Measurements from ENCODE around the gene SRSF5. TPM values are rescaled to one million over a fixed set of nuclear protein-coding genes. Genes with fewer than 3 reads are reported as not detected.

The SRSF5 gene
- total RNA-seq, 1 donor, result 157 TPM

- Histone ChIP-seq H3K9me3 (ENCODE audit: low read depth, low read length) (no peaks in the 10 kb centered on the region), H3K4me1 (ENCODE audit: insufficient read depth, low read length) (no peaks in the 10 kb centered on the region), H2AFZ (ENCODE audit: low read length) (no peak overlapping the region), H3K36me3 (ENCODE audit: insufficient read depth, low read length) (no peaks in the 10 kb centered on the region), H4K20me1 (ENCODE audit: insufficient read depth, low read length) (no peaks in the 10 kb centered on the region), H3K27ac (ENCODE audit: low read depth, low read length) (no peak overlapping the region), H3K4me3 (ENCODE audit: insufficient read depth, low read length) (no peak overlapping the region), H3K27me3 (ENCODE audit: insufficient read depth, low read length) (peaks cover 4% of the 10 kb centered on the region), H3K79me2 (ENCODE audit: insufficient read depth, low read length) (no peaks in the 10 kb centered on the region), H3K4me2 (ENCODE audit: insufficient read depth, low read length) (no peak overlapping the region)
- no peak for TF ChIP-seq CTCF (IDR thresholded peaks at IDR 0.05; ENCODE audit: extremely low read depth, low read depth, low read length)
- DNase-seq (ENCODE audit: insufficient read length, low spot score, missing footprints), result no peak
Measured at GRCh38 chr14:69754487-69754886, 12.5 kb upstream of the SRSF5 start.

GRCh38 chr14:69755296-69755695, 11.6 kb upstream of the SRSF5 start:
- H3K4me1 ChIP-seq (ENCODE audit: insufficient read depth, low read length), result no peaks in the 10 kb centered on the region
- no peak for DNase-seq (ENCODE audit: insufficient read length, low spot score, missing footprints)
- no peak overlapping the region for H2AFZ ChIP-seq (ENCODE audit: low read length)
- TF ChIP-seq CTCF (IDR thresholded peaks at IDR 0.05; ENCODE audit: extremely low read depth, low read depth, low read length), result no peak
- H3K79me2 ChIP-seq (ENCODE audit: insufficient read depth, low read length), result no peaks in the 10 kb centered on the region
- peaks cover 4% of the 10 kb centered on the region for H3K27me3 ChIP-seq (ENCODE audit: insufficient read depth, low read length)
- no peak overlapping the region for H3K4me3 ChIP-seq (ENCODE audit: insufficient read depth, low read length)
- H3K27ac ChIP-seq (ENCODE audit: low read depth, low read length), result no peak overlapping the region
- H3K36me3 ChIP-seq (ENCODE audit: insufficient read depth, low read length), result no peaks in the 10 kb centered on the region
- no peaks in the 10 kb centered on the region for H3K9me3 ChIP-seq (ENCODE audit: low read depth, low read length)
- no peaks in the 10 kb centered on the region for H4K20me1 ChIP-seq (ENCODE audit: insufficient read depth, low read length)
- no peak overlapping the region for H3K4me2 ChIP-seq (ENCODE audit: insufficient read depth, low read length)

GRCh38 chr14:69755784-69756183, 11.2 kb upstream of the SRSF5 start:
- Histone ChIP-seq H3K9me3 (ENCODE audit: low read depth, low read length) (no peaks in the 10 kb centered on the region), H3K27me3 (ENCODE audit: insufficient read depth, low read length) (peaks cover 4% of the 10 kb centered on the region), H2AFZ (ENCODE audit: low read length) (no peak overlapping the region), H3K36me3 (ENCODE audit: insufficient read depth, low read length) (no peaks in the 10 kb centered on the region), H3K79me2 (ENCODE audit: insufficient read depth, low read length) (no peaks in the 10 kb centered on the region), H4K20me1 (ENCODE audit: insufficient read depth, low read length) (no peaks in the 10 kb centered on the region), H3K4me1 (ENCODE audit: insufficient read depth, low read length) (no peaks in the 10 kb centered on the region), H3K4me2 (ENCODE audit: insufficient read depth, low read length) (no peak overlapping the region), H3K27ac (ENCODE audit: low read depth, low read length) (no peak overlapping the region), H3K4me3 (ENCODE audit: insufficient read depth, low read length) (no peak overlapping the region)
- no peak for DNase-seq (ENCODE audit: insufficient read length, low spot score, missing footprints)
- TF ChIP-seq CTCF (IDR thresholded peaks at IDR 0.05; ENCODE audit: extremely low read depth, low read depth, low read length), result no peak

- no peak overlapping the region for H2AFZ ChIP-seq (ENCODE audit: low read length)
- H3K4me3 ChIP-seq (ENCODE audit: insufficient read depth, low read length), result no peak overlapping the region
- H3K36me3 ChIP-seq (ENCODE audit: insufficient read depth, low read length), result no peaks in the 10 kb centered on the region
- H3K9me3 ChIP-seq (ENCODE audit: low read depth, low read length), result no peaks in the 10 kb centered on the region
- TF ChIP-seq CTCF (IDR thresholded peaks at IDR 0.05; ENCODE audit: extremely low read depth, low read depth, low read length), result no peak
- no peaks in the 10 kb centered on the region for H3K4me1 ChIP-seq (ENCODE audit: insufficient read depth, low read length)
- DNase-seq (ENCODE audit: insufficient read length, low spot score, missing footprints), result no peak
- peaks cover 4% of the 10 kb centered on the region for H3K27me3 ChIP-seq (ENCODE audit: insufficient read depth, low read length)
- no peaks in the 10 kb centered on the region for H4K20me1 ChIP-seq (ENCODE audit: insufficient read depth, low read length)
- H3K27ac ChIP-seq (ENCODE audit: low read depth, low read length), result no peak overlapping the region
- no peaks in the 10 kb centered on the region for H3K79me2 ChIP-seq (ENCODE audit: insufficient read depth, low read length)
- no peak overlapping the region for H3K4me2 ChIP-seq (ENCODE audit: insufficient read depth, low read length)
Measured at GRCh38 chr14:69756298-69756697, 10.6 kb upstream of the SRSF5 start.

Data from osteoblast (primary cell).